Astrocyte (in vitro differentiated cells and primary cell): Measurements from ENCODE around the gene HSPG2.

Experiments used
- EZH2 ChIP-seq: IDR thresholded peaks from 2 replicates; pipeline ENCODE4 v1.6.1; 2012; ENCODE audit warnings: mild to moderate bottlenecking, low read length, inconsistent platforms; ENCODE audit not compliant: insufficient read depth
- TF ChIP-seq, protein P1 (sequence below): IDR thresholded peaks from 2 replicates; pipeline ENCODE4 v1.5.1; 2011; ENCODE audit warnings: low read depth, mild to moderate bottlenecking, inconsistent platforms, low read length, moderate library complexity; ENCODE audit not compliant: insufficient read depth

DNA sequence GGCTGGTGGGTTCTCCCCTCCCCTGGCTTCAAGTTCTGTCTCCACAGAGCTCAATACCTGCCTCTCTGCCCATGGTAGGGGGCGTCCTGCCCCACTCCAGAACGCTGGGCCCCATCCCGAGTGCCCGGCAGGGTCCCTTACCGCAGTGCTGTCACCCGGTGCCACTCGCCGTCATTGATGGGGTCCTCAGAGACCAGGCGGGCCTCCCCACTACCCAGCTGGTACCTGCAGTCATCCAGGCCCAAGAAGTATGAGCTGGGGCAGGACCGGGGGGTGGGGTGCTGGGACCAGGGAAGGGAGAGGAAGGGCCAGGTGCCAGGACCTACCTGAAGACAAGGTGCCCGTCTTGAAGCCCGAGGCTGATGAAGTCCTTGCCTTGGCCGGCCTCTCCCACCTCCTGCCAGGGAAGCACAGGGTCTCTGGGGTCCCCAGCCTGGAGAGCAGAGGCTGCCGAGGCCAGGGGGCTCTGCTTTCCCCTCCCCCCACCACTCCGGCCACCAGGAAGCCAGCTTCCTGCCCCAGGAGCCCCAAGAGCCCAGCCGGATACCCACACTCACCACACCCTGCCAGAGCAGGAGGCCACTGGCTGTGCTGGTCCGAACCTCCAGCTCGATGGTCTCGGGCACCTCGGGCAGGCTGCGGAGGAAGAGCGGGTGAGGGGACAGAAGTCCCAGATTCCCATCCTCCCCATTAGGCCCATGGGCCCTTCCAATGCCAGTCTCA lies 113.0 kb downstream of the HSPG2 start:
- TF ChIP-seq, protein P1, sequence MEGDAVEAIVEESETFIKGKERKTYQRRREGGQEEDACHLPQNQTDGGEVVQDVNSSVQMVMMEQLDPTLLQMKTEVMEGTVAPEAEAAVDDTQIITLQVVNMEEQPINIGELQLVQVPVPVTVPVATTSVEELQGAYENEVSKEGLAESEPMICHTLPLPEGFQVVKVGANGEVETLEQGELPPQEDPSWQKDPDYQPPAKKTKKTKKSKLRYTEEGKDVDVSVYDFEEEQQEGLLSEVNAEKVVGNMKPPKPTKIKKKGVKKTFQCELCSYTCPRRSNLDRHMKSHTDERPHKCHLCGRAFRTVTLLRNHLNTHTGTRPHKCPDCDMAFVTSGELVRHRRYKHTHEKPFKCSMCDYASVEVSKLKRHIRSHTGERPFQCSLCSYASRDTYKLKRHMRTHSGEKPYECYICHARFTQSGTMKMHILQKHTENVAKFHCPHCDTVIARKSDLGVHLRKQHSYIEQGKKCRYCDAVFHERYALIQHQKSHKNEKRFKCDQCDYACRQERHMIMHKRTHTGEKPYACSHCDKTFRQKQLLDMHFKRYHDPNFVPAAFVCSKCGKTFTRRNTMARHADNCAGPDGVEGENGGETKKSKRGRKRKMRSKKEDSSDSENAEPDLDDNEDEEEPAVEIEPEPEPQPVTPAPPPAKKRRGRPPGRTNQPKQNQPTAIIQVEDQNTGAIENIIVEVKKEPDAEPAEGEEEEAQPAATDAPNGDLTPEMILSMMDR = no peak
- TF ChIP-seq EZH2 = no peak
